SH-SY5Y (cell line): ENCODE data around the gene RNF123.

ENCODE experiments used
- GATA2 ChIP-seq: IDR thresholded peaks from 2 replicates; pipeline ENCODE4 v1.6.1; 2011; ENCODE audit warnings: mild to moderate bottlenecking, low read depth, low read length
- GATA3 ChIP-seq: IDR thresholded peaks from 2 replicates; pipeline ENCODE4 v1.6.1; 2011; ENCODE audit warnings: low read depth, mild to moderate bottlenecking, low read length, moderate library complexity

DNA sequence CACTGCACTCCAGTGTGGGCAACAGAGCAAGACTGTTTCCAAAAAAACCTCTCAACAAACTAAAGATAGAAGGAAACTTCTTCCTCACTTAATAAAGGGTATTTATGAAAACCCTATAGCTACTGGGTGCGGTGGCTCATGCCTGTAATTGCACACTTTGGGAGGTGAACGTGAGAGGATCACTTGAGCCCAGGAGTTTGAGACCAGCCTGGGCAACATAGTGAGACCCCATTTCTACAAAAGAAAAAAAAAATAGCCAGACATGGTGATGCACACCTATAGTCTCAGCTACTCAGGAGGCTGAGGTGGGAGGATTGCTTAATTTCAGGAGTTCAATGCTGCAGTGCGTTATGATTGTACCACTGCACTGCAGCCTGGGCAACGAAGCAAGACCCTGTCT lies 74.6 kb downstream of the RNF123 start:
- no peak for TF ChIP-seq GATA2
- no peak for TF ChIP-seq GATA3
